ENCODE measurements around the gene UBL7. TPM values are rescaled to one million over a fixed set of nuclear protein-coding genes. Genes with fewer than 3 reads are reported as not detected.

UBL7 gene
- total RNA-seq, 1 experiment from 2014 or later: 39.8 TPM

DNA sequence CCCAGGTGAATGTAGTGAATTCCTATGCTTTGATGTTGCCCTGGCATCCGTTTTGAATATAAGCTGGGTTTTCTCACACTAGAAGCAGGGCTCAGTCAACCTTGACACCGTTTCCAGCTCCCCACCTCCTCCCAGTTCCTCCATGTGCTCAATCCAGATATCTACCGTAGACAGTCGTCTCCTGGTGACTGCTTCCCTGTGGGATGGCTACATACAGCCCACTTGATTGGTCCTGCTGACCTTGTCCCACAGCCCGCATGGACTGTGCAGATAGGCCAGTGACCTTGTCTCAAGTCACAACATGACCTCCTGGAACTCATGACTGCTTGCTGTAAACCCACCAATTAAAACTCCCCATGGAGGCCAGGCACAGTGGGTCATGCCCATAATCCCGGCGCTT, 35.3 kb downstream of the UBL7 start:
- DNase-seq (ENCODE audit: extremely low read depth, low read depth): no peak

- no peak for DNase-seq (ENCODE audit: extremely low read depth, low read depth)
Measured at GRCh38 chr15:74424901-74425528, 35.9 kb downstream of the UBL7 start.

DNA sequence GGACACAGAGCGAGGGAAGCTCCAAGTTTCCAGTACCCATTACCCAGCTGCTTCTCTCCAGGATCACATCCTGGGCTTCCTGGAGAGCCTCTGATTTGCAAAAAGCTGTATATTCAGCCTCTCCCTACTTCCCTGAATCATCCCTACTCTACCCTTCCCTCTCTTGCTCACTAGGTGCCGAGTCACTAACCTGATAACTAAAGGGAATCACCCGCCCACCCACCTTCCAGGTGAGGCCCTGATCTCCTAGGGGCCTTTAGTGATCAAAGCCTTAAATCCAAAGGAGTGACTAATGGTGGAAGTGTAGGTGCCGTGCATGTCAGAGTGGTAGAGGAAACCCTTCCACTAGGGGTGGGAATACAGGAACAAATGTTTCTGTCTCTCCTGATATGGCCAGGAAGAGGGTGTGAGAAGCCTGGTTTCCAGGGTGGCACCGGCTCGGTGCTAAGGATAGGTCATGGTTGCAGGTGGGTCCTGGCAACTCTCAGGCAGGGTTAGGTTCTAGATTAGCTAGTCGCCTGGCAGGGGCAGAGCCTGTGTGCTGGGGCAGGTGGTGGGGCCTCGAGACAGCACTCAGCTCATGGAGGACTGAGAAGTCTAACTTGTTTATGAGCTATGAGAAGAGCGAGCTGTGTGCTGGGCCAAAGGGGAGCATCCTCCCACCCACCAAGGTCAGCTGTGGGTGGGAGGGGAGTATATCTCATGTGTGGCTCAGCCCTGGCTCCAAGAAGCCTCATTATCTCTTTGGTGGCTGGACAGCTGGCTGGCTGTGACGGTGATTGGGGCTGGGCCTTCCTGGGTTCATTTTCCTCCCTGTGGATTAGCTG, 37.3 kb downstream of the UBL7 start:
- no peak for DNase-seq (ENCODE audit: extremely low read depth, low read depth)

DNA sequence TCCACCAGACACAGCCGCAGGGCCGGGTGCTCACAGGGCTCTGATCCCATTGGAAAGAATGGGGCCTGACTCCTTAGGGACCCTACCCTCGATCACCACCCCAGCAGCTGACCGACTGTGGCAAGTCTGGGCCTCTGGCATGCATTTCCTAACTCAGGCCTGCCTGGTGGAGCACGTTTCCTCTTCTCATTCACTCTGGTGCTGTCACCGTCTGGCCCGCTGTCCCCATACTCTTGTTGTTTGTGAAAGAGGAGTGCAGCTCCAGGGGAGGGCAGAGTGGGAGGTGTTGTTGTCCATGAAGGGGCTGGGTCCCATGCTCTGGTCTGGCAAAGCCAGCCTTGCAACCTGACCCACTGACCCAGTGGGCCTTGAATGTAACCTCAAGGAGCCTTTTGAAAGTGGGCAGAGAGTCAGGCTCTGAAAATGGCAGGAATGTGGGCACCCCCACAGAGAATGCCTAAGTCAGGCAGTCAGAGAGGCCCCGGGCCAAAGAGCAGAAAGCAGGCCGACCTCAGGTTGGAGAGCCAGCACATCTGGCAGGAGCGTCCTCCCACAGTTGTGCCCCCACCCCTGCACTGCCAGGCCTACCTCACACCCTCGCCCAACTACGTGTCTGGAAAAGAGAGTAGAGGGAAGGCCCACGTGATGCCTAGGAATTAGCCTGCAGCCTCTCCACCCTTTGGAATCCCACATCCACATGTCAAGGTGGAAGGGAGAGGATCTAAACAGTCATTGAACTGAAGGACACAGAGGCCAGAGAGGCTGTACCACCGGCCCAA, 38.1 kb downstream of the UBL7 start:
- no peak for DNase-seq (ENCODE audit: extremely low read depth, low read depth)

DNA sequence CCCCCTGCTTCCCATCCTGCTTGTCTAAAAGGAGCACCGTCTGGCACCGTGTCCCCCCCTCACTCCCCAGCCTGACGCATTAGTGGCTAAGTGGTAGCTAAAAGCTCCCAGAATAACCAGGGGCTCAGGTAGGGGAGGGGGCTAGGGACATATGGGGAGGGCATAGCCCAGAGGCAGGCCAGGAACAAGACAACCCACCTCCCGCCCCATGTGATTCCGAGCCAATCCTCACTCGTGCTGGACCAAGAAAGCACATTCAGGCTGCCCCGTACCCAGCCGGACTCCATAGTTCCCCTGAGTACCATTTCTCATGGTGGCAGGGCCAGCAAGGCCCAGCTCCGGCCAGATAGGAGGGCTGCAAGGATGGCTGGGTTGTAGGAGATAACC, 38.7 kb downstream of the UBL7 start:
- no peak for DNase-seq (ENCODE audit: extremely low read depth, low read depth)

GRCh38 chr15:74421302-74422245, 39.4 kb downstream of the UBL7 start:
- DNase-seq (ENCODE audit: extremely low read depth, low read depth): no peak

DNA sequence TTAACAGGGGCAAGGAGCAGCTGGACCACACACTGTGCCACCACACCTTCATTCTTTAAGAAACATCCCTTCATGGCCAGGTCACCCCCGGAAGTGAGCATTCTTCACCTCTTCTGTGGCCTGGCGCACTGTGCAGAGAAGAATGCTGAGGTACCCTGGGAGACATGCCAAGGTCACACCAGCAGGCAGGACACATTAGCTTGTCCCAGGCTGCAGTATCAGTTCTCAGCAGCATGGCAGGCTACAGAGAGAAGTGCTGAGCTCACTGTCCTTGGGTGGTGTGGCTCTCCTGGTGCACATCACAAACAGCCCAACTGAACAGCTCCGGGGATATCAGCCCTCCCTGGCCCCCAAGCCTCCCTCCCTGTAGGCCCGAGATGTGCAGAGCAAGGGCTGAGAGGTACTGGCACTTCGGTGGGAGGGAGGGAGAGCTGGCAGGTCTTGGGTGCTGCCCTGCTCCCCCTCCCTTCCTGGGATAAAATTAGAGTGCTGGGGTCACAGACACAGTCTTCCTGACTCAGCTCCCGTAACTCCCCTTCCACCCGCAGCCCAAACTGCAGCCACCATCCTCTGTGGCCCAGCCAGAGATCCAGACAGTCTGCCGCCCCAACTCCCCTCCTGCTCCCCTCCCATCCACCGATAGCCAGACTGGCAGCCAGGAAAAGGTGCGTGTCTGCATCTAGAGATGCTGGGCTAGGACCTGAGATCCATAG, 40.6 kb downstream of the UBL7 start:
- no peak for DNase-seq (ENCODE audit: extremely low read depth, low read depth)

- DNase-seq (ENCODE audit: extremely low read depth, low read depth): no peak
Measured at GRCh38 chr15:74419432-74419831, 41.5 kb downstream of the UBL7 start.

DNA sequence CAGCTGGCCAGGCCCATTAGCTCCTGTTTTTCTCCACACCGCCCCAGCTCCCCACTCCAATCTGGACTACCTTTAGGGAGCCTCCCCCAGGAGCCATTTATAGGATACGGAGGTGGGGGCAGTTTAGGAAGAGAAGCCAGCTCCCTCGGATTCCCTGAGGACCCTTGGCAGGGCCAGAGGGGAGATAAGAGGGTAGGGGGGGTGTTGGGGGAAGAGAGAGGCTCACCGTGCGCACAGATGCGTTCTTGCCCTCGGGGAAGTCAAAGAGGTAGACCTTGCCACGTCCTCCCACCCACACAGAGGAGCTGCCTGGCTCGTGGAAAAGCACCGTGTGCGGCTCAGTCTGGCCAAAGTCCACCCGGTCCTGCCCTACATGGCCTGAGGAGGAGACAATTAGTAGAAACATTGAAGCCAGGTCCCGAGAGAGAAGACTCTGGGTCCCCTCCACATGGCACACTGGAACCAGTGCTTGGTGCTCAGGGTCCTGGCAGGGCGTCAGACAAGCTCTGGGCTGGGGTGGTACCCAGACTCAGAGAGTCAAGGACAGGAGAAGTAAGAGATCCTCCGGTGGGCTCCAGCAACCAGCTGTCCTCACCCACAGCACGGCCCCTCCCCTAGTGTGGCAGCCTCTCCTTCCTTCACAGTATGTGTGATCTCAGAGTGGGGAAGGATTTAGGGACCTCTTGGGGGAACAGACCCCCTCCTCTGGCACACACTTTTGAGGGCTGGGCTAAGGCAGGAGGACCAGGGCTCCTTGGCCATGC, 42.2 kb downstream of the UBL7 start:
- no peak for DNase-seq (ENCODE audit: extremely low read depth, low read depth)

- DNase-seq (ENCODE audit: extremely low read depth, low read depth): no peak
Measured at GRCh38 chr15:74417670-74418069, 43.3 kb downstream of the UBL7 start.

DNA sequence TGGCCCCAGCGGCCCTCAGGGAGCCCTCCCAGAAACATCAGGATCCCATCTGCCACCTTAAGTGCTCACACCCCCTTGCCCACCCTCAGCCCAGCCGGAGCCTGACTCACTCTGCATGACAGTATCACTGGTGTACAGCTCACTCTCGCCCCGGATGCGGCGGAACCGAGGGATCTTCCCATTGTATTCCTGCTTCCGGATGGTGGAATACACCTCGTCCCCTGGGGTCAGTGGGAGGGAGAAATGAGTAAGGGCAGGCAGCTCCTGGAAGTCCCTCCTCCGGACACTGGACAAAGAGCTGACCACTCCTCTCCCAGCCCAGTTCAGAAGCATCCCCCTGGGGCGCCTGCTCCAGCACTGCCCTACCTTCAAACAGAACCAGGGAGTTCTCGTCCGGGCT, 43.7 kb downstream of the UBL7 start:
- DNase-seq (ENCODE audit: extremely low read depth, low read depth): no peak

- DNase-seq (ENCODE audit: extremely low read depth, low read depth): no peak
Measured at GRCh38 chr15:74415966-74416916, 44.7 kb downstream of the UBL7 start.

GRCh38 chr15:74414603-74415338, 46.2 kb downstream of the UBL7 start:
- no peak for DNase-seq (ENCODE audit: extremely low read depth, low read depth)

- DNase-seq (ENCODE audit: extremely low read depth, low read depth): no peak
Measured at GRCh38 chr15:74414081-74414580, 46.8 kb downstream of the UBL7 start.

GRCh38 chr15:74413350-74414080, 47.4 kb downstream of the UBL7 start:
- no peak for DNase-seq (ENCODE audit: extremely low read depth, low read depth)

GRCh38 chr15:74412159-74412558, 48.8 kb downstream of the UBL7 start:
- no peak for DNase-seq (ENCODE audit: extremely low read depth, low read depth)

All from NCI-H460 (cell line).